Measurements from ENCODE around the gene CASP14.

CASP14 gene

DNA sequence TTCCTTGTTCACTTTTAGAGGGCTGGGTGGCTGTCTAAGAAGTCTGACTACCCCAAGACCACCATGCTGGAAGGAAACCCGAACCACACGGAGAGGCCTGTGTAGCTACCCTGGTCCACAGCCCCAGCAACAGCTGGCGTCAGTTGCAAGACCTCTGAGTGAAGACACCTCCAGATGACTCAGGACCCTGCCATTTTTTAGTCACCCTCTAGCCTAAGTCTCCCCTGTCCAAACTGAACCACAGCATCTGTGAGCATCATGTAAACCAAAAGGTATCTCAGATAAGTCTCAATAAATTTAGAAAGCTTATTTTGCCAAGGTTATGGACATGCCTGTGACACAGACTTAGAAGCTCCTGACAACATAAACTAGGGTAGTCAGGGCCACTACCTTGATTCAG lies 55.8 kb downstream of the CASP14 start:
- TF ChIP-seq, protein P1, sequence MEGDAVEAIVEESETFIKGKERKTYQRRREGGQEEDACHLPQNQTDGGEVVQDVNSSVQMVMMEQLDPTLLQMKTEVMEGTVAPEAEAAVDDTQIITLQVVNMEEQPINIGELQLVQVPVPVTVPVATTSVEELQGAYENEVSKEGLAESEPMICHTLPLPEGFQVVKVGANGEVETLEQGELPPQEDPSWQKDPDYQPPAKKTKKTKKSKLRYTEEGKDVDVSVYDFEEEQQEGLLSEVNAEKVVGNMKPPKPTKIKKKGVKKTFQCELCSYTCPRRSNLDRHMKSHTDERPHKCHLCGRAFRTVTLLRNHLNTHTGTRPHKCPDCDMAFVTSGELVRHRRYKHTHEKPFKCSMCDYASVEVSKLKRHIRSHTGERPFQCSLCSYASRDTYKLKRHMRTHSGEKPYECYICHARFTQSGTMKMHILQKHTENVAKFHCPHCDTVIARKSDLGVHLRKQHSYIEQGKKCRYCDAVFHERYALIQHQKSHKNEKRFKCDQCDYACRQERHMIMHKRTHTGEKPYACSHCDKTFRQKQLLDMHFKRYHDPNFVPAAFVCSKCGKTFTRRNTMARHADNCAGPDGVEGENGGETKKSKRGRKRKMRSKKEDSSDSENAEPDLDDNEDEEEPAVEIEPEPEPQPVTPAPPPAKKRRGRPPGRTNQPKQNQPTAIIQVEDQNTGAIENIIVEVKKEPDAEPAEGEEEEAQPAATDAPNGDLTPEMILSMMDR (conservative IDR thresholded peaks at IDR 0.05) = no peak
- no peak overlapping the region for H3K27ac ChIP-seq

DNA sequence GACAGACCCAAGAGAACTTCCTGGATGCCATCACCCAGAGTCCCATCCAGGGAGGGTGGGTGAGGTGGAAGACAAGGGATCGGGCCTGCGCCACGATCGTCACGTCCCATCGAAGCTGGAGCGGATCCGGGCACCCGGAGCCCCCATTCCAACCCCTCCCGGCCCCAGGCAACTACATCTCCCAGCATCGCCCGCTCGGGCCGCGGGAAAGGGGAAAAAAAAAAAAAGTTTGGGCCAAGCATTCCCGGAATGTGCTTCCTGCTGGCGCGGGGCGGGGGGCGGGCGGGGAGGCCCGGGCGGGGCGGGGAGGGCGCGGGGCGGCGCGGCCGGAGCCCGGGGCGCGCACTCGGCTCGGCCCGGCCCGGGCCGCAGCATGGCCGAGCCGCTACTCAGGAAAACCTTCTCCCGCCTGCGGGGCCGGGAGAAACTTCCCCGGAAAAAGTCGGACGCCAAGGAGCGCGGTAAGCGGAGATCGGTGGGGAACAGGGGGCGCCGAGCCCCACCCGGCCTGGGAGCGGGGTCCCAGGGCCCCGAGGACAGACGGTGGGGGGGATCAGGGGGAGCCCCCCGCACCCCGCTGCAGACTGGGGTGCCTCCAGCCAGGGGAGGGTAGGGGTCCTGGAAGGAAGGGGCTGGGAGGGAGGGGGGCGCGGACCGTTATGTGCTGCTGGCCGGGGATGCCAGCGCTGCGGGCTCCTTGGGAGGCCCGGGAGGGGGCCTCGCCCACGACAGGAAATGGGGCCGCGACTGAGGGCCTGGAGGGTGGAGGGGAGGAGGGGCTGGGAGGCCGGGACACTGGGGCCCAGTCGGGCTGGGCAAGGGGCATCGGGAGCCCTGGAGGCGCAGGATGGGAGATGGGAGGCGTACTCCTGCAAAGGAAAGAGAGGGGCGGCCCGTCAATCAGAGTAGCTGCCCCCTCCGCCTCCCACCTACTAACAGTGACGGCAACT lies 58.1 kb downstream of the CASP14 start, which contains the start of gene SYDE1:
Gene SYDE1 (plus strand): TSS at position 341 of the 950 bp plus-strand sequence. CDS start 33 bp downstream, at position 374.
- TF ChIP-seq, protein P1 (conservative IDR thresholded peaks at IDR 0.05) = no peak
- H3K27ac ChIP-seq = peak within 1 kb of the TSS; percentile 37; the same call in 1 of the 2 replicates
